Suprapubic skin (tissue), 3 donors: ENCODE measurements around the gene CHRND.

Source experiments
- CTCF ChIP-seq, 2 donors: fragments of 200-600 bp in 1 of 2; fragments of 450-650 bp in 1 of 2; sonication (generic) in 1 of 2; IDR thresholded peaks; one replicate each; pipeline ENCODE4 v1.5.1; 2016 to 2019; ENCODE audit warnings: antibody characterized with exemption in 2 of 2, mild to moderate bottlenecking in 1 of 2, moderate library complexity in 1 of 2
- EP300 ChIP-seq: sonication (generic); formaldehyde crosslinking; IDR thresholded peaks from one replicate; pipeline ENCODE4 v1.6.1; 2017; ENCODE audit warnings: antibody characterized with exemption

DNA sequence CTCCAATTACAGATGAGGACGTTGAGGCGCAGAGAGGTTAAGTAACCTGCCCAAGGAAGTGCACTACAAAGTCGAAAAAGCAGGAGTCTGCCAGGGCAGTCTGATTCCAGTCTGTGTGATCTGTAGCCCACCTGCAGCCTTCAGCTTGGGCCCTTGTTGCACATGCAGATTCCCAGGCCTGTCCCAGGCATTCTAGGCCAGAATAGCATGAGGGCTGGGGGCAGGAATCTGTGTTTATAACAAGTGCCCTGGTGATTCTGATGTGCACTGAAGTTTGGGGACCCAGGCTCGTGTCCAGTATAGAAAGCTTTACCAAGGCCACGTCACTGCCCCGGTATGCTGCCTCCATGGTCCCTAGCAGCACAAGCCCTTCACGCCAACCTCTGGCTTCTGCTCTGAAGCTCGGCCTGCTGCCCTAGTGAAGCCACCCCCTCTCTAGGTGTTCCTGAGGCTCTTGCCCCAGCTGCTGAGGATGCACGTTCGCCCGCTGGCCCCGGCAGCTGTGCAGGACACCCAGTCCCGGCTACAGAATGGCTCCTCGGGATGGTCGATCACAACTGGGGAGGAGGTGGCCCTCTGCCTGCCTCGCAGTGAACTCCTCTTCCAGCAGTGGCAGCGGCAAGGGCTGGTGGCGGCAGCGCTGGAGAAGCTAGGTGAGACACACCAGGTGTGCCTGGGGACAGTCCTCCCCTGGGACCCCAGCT is 18.1 kb downstream of the CHRND start:
- TF ChIP-seq CTCF (IDR thresholded peaks at IDR 0.05): no peak
- TF ChIP-seq EP300: no peak
